Adrenal gland (tissue), 12 donors: ENCODE measurements around the gene NKTR. TPM values are rescaled to one million over a fixed set of nuclear protein-coding genes. Genes with fewer than 3 reads are reported as not detected.

ENCODE experiments used
- DNase-seq, 7 donors: peaks; one replicate each; pipeline ENCODE4 v3.0.0-alpha.2; 2019 to 2020
- H3K27ac ChIP-seq, 5 donors: fragments of 200-600 bp; sonication (generic) in 4 of 5; 1 replicate in 3 of 5; 2 replicates in 2 of 5; pipeline versions ENCODE4 v1.5.1 to v1.8.0; 2016 to 2020; ENCODE audit warnings: mild to moderate bottlenecking in 1 of 5
- H3K27me3 ChIP-seq: fragments of 200-600 bp; 2 replicates; pipeline ENCODE4 v1.8.0; 2021
- H3K36me3 ChIP-seq, 2 donors: fragments of 200-600 bp; replicated peaks in 1 of 2; 1 replicate in 1 of 2; 2 replicates in 1 of 2; pipeline versions ENCODE4 v1.5.1 to v1.8.0; 2018 to 2022
- H3K4me1 ChIP-seq, 2 donors: fragments of 200-600 bp; replicated peaks in 1 of 2; 1 replicate in 1 of 2; 2 replicates in 1 of 2; pipeline versions ENCODE4 v1.5.1 to v1.8.0; 2018 to 2021
- H3K4me3 ChIP-seq, 4 donors: fragments of 200-600 bp; sonication (generic) in 3 of 4; one replicate each; pipeline ENCODE4 v1.5.1; 2016 to 2018
- H3K9me3 ChIP-seq, 3 donors: fragments of 200-600 bp; sonication (generic) in 1 of 3; replicated peaks in 1 of 3; 1 replicate in 2 of 3; 2 replicates in 1 of 3; pipeline versions ENCODE4 v1.5.1 to v1.8.0; 2016 to 2021
- CTCF ChIP-seq, 6 experiments: fragments of 450-650 bp in 4 of 6; fragments of 200-600 bp in 2 of 6; sonication (generic) in 1 of 6; IDR thresholded peaks; 1 replicate in 5 of 6; 2 replicates in 1 of 6; pipeline versions ENCODE4 v1.5.1 to v1.8.0; 2016 to 2021; ENCODE audit warnings: antibody characterized with exemption in 6 of 6, mild to moderate bottlenecking in 2 of 6, moderate library complexity in 1 of 6
- POLR2A ChIP-seq, 2 donors: fragments of 450-650 bp; IDR thresholded peaks; one replicate each; pipeline ENCODE4 v1.6.1; 2017; ENCODE audit warnings: antibody characterized with exemption in 2 of 2, mild to moderate bottlenecking in 2 of 2, moderate library complexity in 1 of 2
- WGBS, 4 donors: extraction: QIAGEN DNeasy Blood & Tissue Kit in 2 of 4; methylation state at CpG; one replicate each; pipeline versions ENCODE4 v1.1.5 to v1.1.7; 2013 to 2017; 5-methylcytosine and 5-hydroxymethylcytosine counted together
- intact Hi-C, 2 donors: fragments of 100-400 bp; cut with DNase I; formaldehyde crosslinking; loops; one replicate each; pipeline versions ENCODE4 v1.14.1 to v1.15.0; 2022 to 2023
- polyA plus RNA-seq, 3 donors: library from polyadenylated mRNA; stranded (reverse); fragments of 200-250 nt in 2 of 3; fragments of 350-450 nt in 1 of 3; fragmentation: Illumina TruSeq in 1 of 3; extraction: RNeasy Lipid Tissue Mini Kit (QIAGEN cat#74804) in 1 of 3; gene quantifications; one replicate each; pipeline ENCODE4 v1.2.3, GENCODE V29; 2013 to 2014
- total RNA-seq, 9 donors: library from RNA; depleted of rRNA in 4 of 9; stranded (reverse); fragments of >200 nt in 4 of 9; fragments of 120-200 nt in 1 of 9; fragmentation: NEBNext Ultra II Directional in 1 of 9; extraction: Animal tissue kit (Norgen Biotek cat#: 25700) in 1 of 9; gene quantifications; one replicate each; pipeline versions ENCODE4 v1.1.0 to v1.2.4, GENCODE V29; 2013 to 2023
- donor health status: healthy with polysubstance abuse.
- donor health status: Bipolar disorder and iron deficiency.
- donor health status: DM: yes; HTN: yes; CAD: no.
- donor health status: DM: no; HTN: no; CAD: no.
- donor health status: DM: no; HTN: no; CAD: no.
- donor health status: DM: yes; HTN: yes; CAD: no.

Gene NKTR
- total and polyA plus RNA-seq, 12 donors, result 12.7 to 114 (median 50.7) TPM

GRCh38 chr3:42658771-42659390, 58.4 kb downstream of the NKTR start:
- no peaks in the 10 kb centered on the region for H3K9me3 ChIP-seq
- H3K36me3 ChIP-seq, result peaks cover 0 to 9% of the 10 kb centered on the region in 2 donors
- peak in 1 of 7 donors; percentile 9 for DNase-seq
- no peak overlapping the region for H3K27ac ChIP-seq
- WGBS, 4 donors, result 80 to 88% (median 84%) methylated on average over 22 of the region's 22 CpGs
- no peak overlapping the region for H3K4me3 ChIP-seq
- no peaks in the 10 kb centered on the region for H3K27me3 ChIP-seq
- H3K4me1 ChIP-seq, result peaks cover 18 to 30% of the 10 kb centered on the region in 2 donors
- intact Hi-C loops, result loop anchor here in 1 of 2 donors (10.0 kb wide), 1 partner anchor 54 kb away; the partner anchor contains the start of gene NKTR
- TF ChIP-seq CTCF (IDR thresholded peaks at IDR 0.05) (no peak), POLR2A (IDR thresholded peaks at IDR 0.05) (no peak)

GRCh38 chr3:42659451-42660130, 59.1 kb downstream of the NKTR start:
- H3K9me3 ChIP-seq, result no peaks in the 10 kb centered on the region
- intact Hi-C loops, result loop anchor here (5.0 to 10.0 kb wide), 2 partner anchors 55 to 83 kb away; partner anchors contain the start of gene NKTR (in 1 of the 2)
- no peak overlapping the region for H3K4me3 ChIP-seq
- DNase-seq, result peak in 2 of 7 donors; percentile 9 to 18
- WGBS, 4 donors, result 60 to 87% (median 83%) methylated on average over 8 to 25 of the region's 25 CpGs
- peaks cover 0 to 9% of the 10 kb centered on the region in 2 donors for H3K36me3 ChIP-seq
- H3K27ac ChIP-seq, result peak overlapping the region in 2 of 5 donors; percentile 41 to 50
- TF ChIP-seq CTCF (IDR thresholded peaks at IDR 0.05) (no peak), POLR2A (IDR thresholded peaks at IDR 0.05) (no peak)
- no peaks in the 10 kb centered on the region for H3K27me3 ChIP-seq
- peaks cover 18 to 30% of the 10 kb centered on the region in 2 donors for H3K4me1 ChIP-seq

- H3K36me3 ChIP-seq, result peaks cover 0 to 9% of the 10 kb centered on the region in 2 donors
- no peak overlapping the region for H3K4me3 ChIP-seq
- TF ChIP-seq POLR2A (IDR thresholded peaks at IDR 0.05), result no peak
- TF ChIP-seq CTCF (IDR thresholded peaks at IDR 0.05), result no peak
- H3K9me3 ChIP-seq, result no peaks in the 10 kb centered on the region
- no peaks in the 10 kb centered on the region for H3K27me3 ChIP-seq
- intact Hi-C loops, result loop anchor here in 1 of 2 donors (5.0 kb wide), 1 partner anchor 82 kb away; no protein-coding TSS in a partner anchor
- DNase-seq, result peak in 5 of 7 donors; percentile 38 to 62 (median 47)
- H3K4me1 ChIP-seq, result peaks cover 13 to 25% of the 10 kb centered on the region in 2 donors
- 28 to 54% (median 50%) methylated on average over 3 to 6 of the region's 6 CpGs for WGBS, 4 donors
- H3K27ac ChIP-seq, result peak overlapping the region in 2 of 5 donors; percentile 41 to 50
Measured at GRCh38 chr3:42660131-42660715, 59.7 kb downstream of the NKTR start.

- intact Hi-C loops, result loop anchor here in 1 of 2 donors (5.0 kb wide), 1 partner anchor 81 kb away; no protein-coding TSS in a partner anchor
- Histone ChIP-seq H3K36me3 (peaks cover 0 to 9% of the 10 kb centered on the region in 2 donors), H3K4me1 (peaks cover 7 to 18% of the 10 kb centered on the region in 2 donors), H3K27ac (peak overlapping the region in 1 of 5 donors; percentile 41), H3K4me3 (no peak overlapping the region), H3K27me3 (no peaks in the 10 kb centered on the region), H3K9me3 (no peaks in the 10 kb centered on the region)
- no peak for TF ChIP-seq POLR2A (IDR thresholded peaks at IDR 0.05)
- peak in 1 of 6 experiments; percentile 28 for TF ChIP-seq CTCF (IDR thresholded peaks at IDR 0.05)
- peak; percentile 36 to 79 (median 70) for DNase-seq
- 45 to 58% (median 54%) methylated on average over 2 to 4 of the region's 4 CpGs for WGBS, 4 donors
Measured at GRCh38 chr3:42660898-42661297, 60.4 kb downstream of the NKTR start.
